ENCODE measurements around the gene PRDM11. TPM values are rescaled to one million over a fixed set of nuclear protein-coding genes. Genes with fewer than 3 reads are reported as not detected.

The PRDM11 gene
- total RNA-seq, 4 donors from 2014 or later = 26.4 to 57.2 (median 29.6) TPM

DNA sequence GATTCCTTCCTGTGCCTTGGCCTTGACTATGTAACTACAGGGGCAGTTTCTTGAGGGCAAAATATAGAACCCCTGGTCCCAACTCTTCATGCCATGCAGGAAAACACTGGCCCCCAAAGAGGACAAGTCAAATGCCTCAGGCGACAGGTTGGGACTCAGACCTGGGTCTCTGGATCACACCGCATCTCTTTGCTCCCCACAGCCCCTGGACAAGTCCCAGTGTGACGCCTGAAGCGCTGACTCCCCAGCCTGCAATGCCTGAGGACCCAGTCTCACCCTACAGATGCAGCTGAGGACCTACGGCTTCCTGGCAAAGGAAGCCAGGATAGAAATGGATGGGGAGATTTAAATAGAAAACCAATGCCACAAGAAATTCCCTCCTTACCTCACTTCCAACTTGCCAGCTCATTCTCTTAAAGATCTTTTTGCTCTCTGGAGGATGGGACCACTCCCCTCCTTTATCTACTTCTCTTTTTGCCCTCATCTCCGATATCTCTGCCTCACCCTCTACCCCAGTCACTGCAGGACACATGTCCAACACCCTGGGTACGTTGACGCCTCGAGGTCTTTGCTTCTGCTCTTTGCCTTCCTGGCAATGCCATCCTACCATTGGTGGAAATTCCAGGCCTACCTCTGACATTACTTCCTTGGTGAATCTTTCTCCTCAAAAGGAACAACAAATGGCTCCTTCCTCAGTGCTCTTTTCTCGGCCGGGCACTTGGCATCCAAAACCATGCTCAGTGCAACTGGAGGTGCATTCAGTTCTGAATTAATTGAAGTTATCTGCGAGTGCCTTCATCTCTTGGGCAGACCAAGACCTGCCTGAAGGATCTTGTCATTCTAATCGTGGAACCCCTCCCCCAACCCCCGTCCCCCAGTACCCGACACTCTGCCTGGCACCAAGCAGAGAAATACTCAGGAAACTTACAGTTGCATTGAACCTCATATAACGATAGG is 2.0 kb upstream of the PRDM11 start:
- Histone ChIP-seq H3K9me3 (no peaks in the 10 kb centered on the region), H3K36me3 (no peaks in the 10 kb centered on the region), H3K27me3 (no peaks in the 10 kb centered on the region), H3K4me3 (no peak overlapping the region), H3K4me1 (peaks cover 0 to 31% (median 16%) of the 10 kb centered on the region in 3 donors), H3K27ac (no peak overlapping the region)
- WGBS, 2 donors (ENCODE audit: low coverage in 1 of 2) = 64 to 75% methylated on average over 10 to 11 of the region's 16 CpGs
- no peak for TF ChIP-seq POLR2AphosphoS5 (IDR thresholded peaks at IDR 0.05)
- no peak for TF ChIP-seq POLR2A (IDR thresholded peaks at IDR 0.05)
- no peak for TF ChIP-seq EP300 (IDR thresholded peaks at IDR 0.05)
- TF ChIP-seq CTCF (IDR thresholded peaks at IDR 0.05) = no peak
- ATAC-seq = no peak

DNA sequence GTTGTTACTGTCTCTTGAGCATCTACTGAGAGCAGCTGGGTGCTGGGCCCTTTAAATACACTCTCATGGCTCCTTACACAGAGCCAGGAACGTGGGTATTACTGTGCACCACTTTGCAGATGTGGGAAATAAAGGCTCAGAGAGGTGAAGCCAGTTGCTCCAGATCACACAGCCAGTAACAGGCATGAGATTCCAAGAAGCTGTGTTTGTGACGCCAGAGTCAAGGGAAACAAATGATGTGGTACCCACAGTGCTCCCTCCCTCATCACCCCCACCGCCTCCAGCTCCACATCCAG is 1.4 kb upstream of the PRDM11 start:
- no peak for ATAC-seq
- Histone ChIP-seq H3K9me3 (no peaks in the 10 kb centered on the region), H3K27ac (no peak overlapping the region), H3K27me3 (no peaks in the 10 kb centered on the region), H3K4me1 (peaks cover 0 to 32% (median 16%) of the 10 kb centered on the region in 3 donors), H3K36me3 (no peaks in the 10 kb centered on the region), H3K4me3 (no peak overlapping the region)
- 0% methylated on average over 2 of the region's 3 CpGs; no CpG with 5 or more reads in 1 of the 2 donors for WGBS, 2 donors (ENCODE audit: low coverage in 1 of 2)
- TF ChIP-seq POLR2A (IDR thresholded peaks at IDR 0.05) = no peak
- no peak for TF ChIP-seq CTCF (IDR thresholded peaks at IDR 0.05)
- TF ChIP-seq EP300 (IDR thresholded peaks at IDR 0.05) = no peak
- no peak for TF ChIP-seq POLR2AphosphoS5 (IDR thresholded peaks at IDR 0.05)

DNA sequence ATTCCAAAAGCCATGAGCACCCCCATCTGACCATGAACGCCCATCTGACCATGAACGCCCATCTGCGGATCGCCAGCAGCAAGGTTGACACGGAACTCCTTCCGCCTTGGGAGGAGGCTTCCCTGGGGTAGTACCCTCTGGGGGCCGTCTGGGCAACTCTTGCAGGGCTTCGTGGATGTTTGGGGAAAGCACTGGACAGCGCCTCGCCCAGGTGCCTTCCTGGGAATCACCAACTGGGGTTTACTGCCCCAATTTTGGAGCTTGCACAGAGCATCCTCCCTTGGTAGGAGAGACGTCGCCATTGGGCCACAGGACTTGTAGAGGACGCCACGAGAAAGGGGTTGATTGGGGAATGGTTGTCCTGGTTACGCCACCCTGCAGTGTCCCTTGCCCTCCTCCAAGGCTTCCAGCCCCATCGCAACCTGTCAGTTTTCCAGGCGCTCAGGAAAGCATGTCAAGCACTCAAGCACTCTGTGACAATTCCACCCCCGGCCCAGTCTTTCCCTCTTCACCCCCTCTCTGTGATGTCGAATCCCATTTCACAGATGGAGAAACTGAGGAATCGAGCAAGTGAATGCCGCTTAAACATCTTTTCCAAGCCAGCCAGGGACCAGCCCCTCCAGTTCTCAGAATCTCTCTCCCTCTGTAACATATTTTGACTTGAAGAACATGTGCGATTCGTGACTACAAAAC is 914 bp upstream of the PRDM11 start:
- peaks cover 0 to 37% (median 16%) of the 10 kb centered on the region in 3 donors for H3K4me1 ChIP-seq
- TF ChIP-seq EP300 (IDR thresholded peaks at IDR 0.05) (no peak), CTCF (IDR thresholded peaks at IDR 0.05) (no peak), POLR2AphosphoS5 (IDR thresholded peaks at IDR 0.05) (no peak), POLR2A (IDR thresholded peaks at IDR 0.05) (no peak)
- no peak for ATAC-seq
- H3K36me3 ChIP-seq = no peaks in the 10 kb centered on the region
- no peaks in the 10 kb centered on the region for H3K27me3 ChIP-seq
- 0 to 9% methylated on average over 6 to 13 of the region's 23 CpGs for WGBS, 2 donors (ENCODE audit: low coverage in 1 of 2)
- no peaks in the 10 kb centered on the region for H3K9me3 ChIP-seq
- H3K4me3 ChIP-seq = peak overlapping the region; percentile 53 to 77
- H3K27ac ChIP-seq = peak overlapping the region; percentile 94 to 99 (median 98)

- WGBS, 2 donors (ENCODE audit: low coverage in 1 of 2) = 0% methylated on average over 1 of the region's 88 CpGs; no CpG with 5 or more reads in 1 of the 2 donors
- no peaks in the 10 kb centered on the region for H3K9me3 ChIP-seq
- no peaks in the 10 kb centered on the region for H3K27me3 ChIP-seq
- peaks cover 0 to 43% (median 16%) of the 10 kb centered on the region in 3 donors for H3K4me1 ChIP-seq
- TF ChIP-seq CTCF (IDR thresholded peaks at IDR 0.05) = peak in 1 of 4 experiments; percentile 38
- peak; percentile 82 to 88 for TF ChIP-seq POLR2A (IDR thresholded peaks at IDR 0.05)
- TF ChIP-seq EP300 (IDR thresholded peaks at IDR 0.05) = no peak
- TF ChIP-seq POLR2AphosphoS5 (IDR thresholded peaks at IDR 0.05) = peak; percentile 87
- peak overlapping the region; percentile 94 to 99 (median 98) for H3K27ac ChIP-seq
- no peaks in the 10 kb centered on the region for H3K36me3 ChIP-seq
- peak; percentile 98 for ATAC-seq
- peak overlapping the region; percentile 53 to 77 for H3K4me3 ChIP-seq
Measured at GRCh38 chr11:45147017-45147728, 734 bp downstream of the PRDM11 start.
